H4 (cell line): ENCODE results near the gene PPP4R4. TPM values are rescaled to one million over a fixed set of nuclear protein-coding genes. Genes with fewer than 3 reads are reported as not detected.
"Not testable (repeated sequence)": the region's sequence is repeated elsewhere in the genome, so short reads cannot be mapped to it uniquely, and the experiment has no call there.

ENCODE experiments used
- DNase-seq: peaks from one replicate; pipeline ENCODE4 v3.0.0-alpha.2; 2015; ENCODE audit warnings: low spot score
- total RNA-seq: library from RNA; depleted of rRNA; stranded (reverse); fragments of >200 nt; shearing (Covaris generic); gene quantifications from 2 replicates; pipeline ENCODE4 v1.2.3, GENCODE V29; 2014

PPP4R4 gene
- total RNA-seq, 1 experiment from 2014 or later, result 3.8 TPM

- no peak for DNase-seq
Measured at GRCh38 chr14:94269156-94269555, 95.0 kb downstream of the PPP4R4 start.

- DNase-seq, result not testable (repeated sequence)
Measured at GRCh38 chr14:94276898-94277561, 102.9 kb downstream of the PPP4R4 start.

- no peak for DNase-seq
Measured at GRCh38 chr14:94278731-94279130, 104.6 kb downstream of the PPP4R4 start.

- DNase-seq, result no peak
Measured at GRCh38 chr14:94282991-94283723, 109.0 kb downstream of the PPP4R4 start.

- DNase-seq, result no peak
Measured at GRCh38 chr14:94284221-94284620, 110.1 kb downstream of the PPP4R4 start.

- no peak for DNase-seq
Measured at GRCh38 chr14:94285158-94285557, 111.0 kb downstream of the PPP4R4 start.

- no peak for DNase-seq
Measured at GRCh38 chr14:94288610-94289465, 114.7 kb downstream of the PPP4R4 start.

GRCh38 chr14:94290197-94290596, 116.1 kb downstream of the PPP4R4 start:
- no peak for DNase-seq

- no peak for DNase-seq
Measured at GRCh38 chr14:94291159-94291905, 117.2 kb downstream of the PPP4R4 start.

- no peak for DNase-seq
Measured at GRCh38 chr14:94291906-94292525, 117.9 kb downstream of the PPP4R4 start.

- no peak for DNase-seq
Measured at GRCh38 chr14:94292526-94292871, 118.4 kb downstream of the PPP4R4 start.

GRCh38 chr14:94292872-94293577, 118.9 kb downstream of the PPP4R4 start, which contains the start of gene SERPINA10:
Gene SERPINA10 (minus strand): TSS chr14:94293268. CDS start chr14:94290593, 2,675 bp downstream.
- no peak for DNase-seq

GRCh38 chr14:94293578-94293924, 119.4 kb downstream of the PPP4R4 start:
- no peak for DNase-seq

GRCh38 chr14:94295360-94296180, 121.4 kb downstream of the PPP4R4 start:
- no peak for DNase-seq

- DNase-seq, result not testable (repeated sequence)
Measured at GRCh38 chr14:94296181-94296545, 122.0 kb downstream of the PPP4R4 start.

- DNase-seq, result no peak
Measured at GRCh38 chr14:94298130-94298529, 124.0 kb downstream of the PPP4R4 start.

GRCh38 chr14:94303111-94303510, 129.0 kb downstream of the PPP4R4 start:
- no peak for DNase-seq

GRCh38 chr14:94304243-94304642, 130.1 kb downstream of the PPP4R4 start:
- no peak for DNase-seq

- no peak for DNase-seq
Measured at GRCh38 chr14:94305620-94306019, 131.5 kb downstream of the PPP4R4 start.
